ENCODE data around the gene LTBP3.

The LTBP3 gene

GRCh38 chr11:65539744-65540289 is 18.3 kb downstream of the LTBP3 start:
- no peak overlapping the region for H3K27ac Mint-ChIP-seq
- H3K36me3 Mint-ChIP-seq, result no peaks in the 10 kb centered on the region
- H3K27me3 Mint-ChIP-seq, result no peaks in the 10 kb centered on the region
- no peaks in the 10 kb centered on the region for H3K9me3 Mint-ChIP-seq
- peak overlapping the region; percentile 89 for H3K4me3 Mint-ChIP-seq
- peaks cover 19% of the 10 kb centered on the region for H3K4me1 Mint-ChIP-seq

- H3K9me3 Mint-ChIP-seq, result no peaks in the 10 kb centered on the region
- H3K4me1 Mint-ChIP-seq, result peaks cover 13% of the 10 kb centered on the region
- no peak overlapping the region for H3K4me3 Mint-ChIP-seq
Measured at GRCh38 chr11:65538915-65539743, 19.0 kb downstream of the LTBP3 start.

GRCh38 chr11:65538232-65538914 is 19.8 kb downstream of the LTBP3 start:
- no peak overlapping the region for H3K27ac Mint-ChIP-seq
- H3K36me3 Mint-ChIP-seq, result no peaks in the 10 kb centered on the region
- H3K4me1 Mint-ChIP-seq, result peaks cover 8% of the 10 kb centered on the region
- H3K9me3 Mint-ChIP-seq, result no peaks in the 10 kb centered on the region
- H3K4me3 Mint-ChIP-seq, result peak overlapping the region; percentile 23
- no peaks in the 10 kb centered on the region for H3K27me3 Mint-ChIP-seq

More at GRCh38 chr11:65538915-65539743, 19.0 kb downstream of the LTBP3 start:
- Mint-ChIP-seq H3K36me3 (no peaks in the 10 kb centered on the region), H3K27me3 (no peaks in the 10 kb centered on the region), H3K27ac (no peak overlapping the region)

GRCh38 chr11:65537620-65538231 is 20.4 kb downstream of the LTBP3 start:
- H3K27me3 Mint-ChIP-seq, result no peaks in the 10 kb centered on the region
- H3K27ac Mint-ChIP-seq, result no peak overlapping the region
- H3K4me1 Mint-ChIP-seq, result peaks cover 8% of the 10 kb centered on the region
- H3K36me3 Mint-ChIP-seq, result no peaks in the 10 kb centered on the region
- no peaks in the 10 kb centered on the region for H3K9me3 Mint-ChIP-seq
- H3K4me3 Mint-ChIP-seq, result no peak overlapping the region

GRCh38 chr11:65537296-65537597 is 20.9 kb downstream of the LTBP3 start:
- no peaks in the 10 kb centered on the region for H3K9me3 Mint-ChIP-seq
- H3K4me3 Mint-ChIP-seq, result no peak overlapping the region
- no peak overlapping the region for H3K27ac Mint-ChIP-seq
- H3K27me3 Mint-ChIP-seq, result no peaks in the 10 kb centered on the region
- H3K36me3 Mint-ChIP-seq, result no peaks in the 10 kb centered on the region
- H3K4me1 Mint-ChIP-seq, result peaks cover 8% of the 10 kb centered on the region

GRCh38 chr11:65536412-65537295 is 21.5 kb downstream of the LTBP3 start:
- Mint-ChIP-seq H3K27me3 (no peaks in the 10 kb centered on the region), H3K36me3 (no peaks in the 10 kb centered on the region), H3K9me3 (no peaks in the 10 kb centered on the region), H3K4me3 (no peak overlapping the region), H3K4me1 (peaks cover 4% of the 10 kb centered on the region), H3K27ac (peak overlapping the region; percentile 41)

- Mint-ChIP-seq H3K36me3 (no peaks in the 10 kb centered on the region), H3K4me3 (no peak overlapping the region), H3K27me3 (no peaks in the 10 kb centered on the region), H3K27ac (no peak overlapping the region), H3K4me1 (peaks cover 3% of the 10 kb centered on the region), H3K9me3 (no peaks in the 10 kb centered on the region)
Measured at GRCh38 chr11:65535102-65535501, 23.1 kb downstream of the LTBP3 start.

GRCh38 chr11:65532388-65533064 is 25.6 kb downstream of the LTBP3 start:
- H3K4me1 Mint-ChIP-seq, result peaks cover 19% of the 10 kb centered on the region
- H3K36me3 Mint-ChIP-seq, result no peaks in the 10 kb centered on the region
- H3K9me3 Mint-ChIP-seq, result no peaks in the 10 kb centered on the region
- no peaks in the 10 kb centered on the region for H3K27me3 Mint-ChIP-seq
- no peak overlapping the region for H3K27ac Mint-ChIP-seq
- H3K4me3 Mint-ChIP-seq, result no peak overlapping the region

- Mint-ChIP-seq H3K4me1 (peaks cover 29% of the 10 kb centered on the region), H3K36me3 (no peaks in the 10 kb centered on the region), H3K9me3 (no peaks in the 10 kb centered on the region), H3K4me3 (no peak overlapping the region), H3K27me3 (no peaks in the 10 kb centered on the region), H3K27ac (no peak overlapping the region)
Measured at GRCh38 chr11:65530157-65530496, 28.0 kb downstream of the LTBP3 start.

GRCh38 chr11:65529475-65530156 is 28.5 kb downstream of the LTBP3 start:
- H3K9me3 Mint-ChIP-seq, result no peaks in the 10 kb centered on the region
- H3K27ac Mint-ChIP-seq, result no peak overlapping the region
- H3K27me3 Mint-ChIP-seq, result no peaks in the 10 kb centered on the region
- peaks cover 30% of the 10 kb centered on the region for H3K4me1 Mint-ChIP-seq
- H3K36me3 Mint-ChIP-seq, result no peaks in the 10 kb centered on the region
- no peak overlapping the region for H3K4me3 Mint-ChIP-seq

- Mint-ChIP-seq H3K36me3 (no peaks in the 10 kb centered on the region), H3K27ac (no peak overlapping the region), H3K4me3 (no peak overlapping the region), H3K4me1 (peaks cover 37% of the 10 kb centered on the region), H3K27me3 (no peaks in the 10 kb centered on the region), H3K9me3 (no peaks in the 10 kb centered on the region)
Measured at GRCh38 chr11:65528819-65529350, 29.3 kb downstream of the LTBP3 start.

GRCh38 chr11:65526744-65527143 is 31.4 kb downstream of the LTBP3 start:
- H3K27me3 Mint-ChIP-seq, result no peaks in the 10 kb centered on the region
- no peaks in the 10 kb centered on the region for H3K9me3 Mint-ChIP-seq
- H3K4me3 Mint-ChIP-seq, result peak overlapping the region; percentile 64
- H3K36me3 Mint-ChIP-seq, result no peaks in the 10 kb centered on the region
- H3K27ac Mint-ChIP-seq, result no peak overlapping the region
- peaks cover 57% of the 10 kb centered on the region for H3K4me1 Mint-ChIP-seq

- peak overlapping the region; percentile 39 for H3K27ac Mint-ChIP-seq
- H3K9me3 Mint-ChIP-seq, result no peaks in the 10 kb centered on the region
- H3K36me3 Mint-ChIP-seq, result no peaks in the 10 kb centered on the region
- H3K27me3 Mint-ChIP-seq, result no peaks in the 10 kb centered on the region
- H3K4me1 Mint-ChIP-seq, result peaks cover 60% of the 10 kb centered on the region
- peak overlapping the region; percentile 87 for H3K4me3 Mint-ChIP-seq
Measured at GRCh38 chr11:65525546-65526480, 32.3 kb downstream of the LTBP3 start.

Data from activated naive CD4-positive, alpha-beta T cell treated with anti-CD3 and anti-CD28 coated beads, Interleukin-2, amount 50 U/mL, for 24 hours (primary cell).